Neutrophil (primary cell): ENCODE measurements around the gene NCOA6.
A peak's percentile ranks its signal among the peaks of the same experiment; 100 is the strongest.

Source experiments
- H3K27ac ChIP-seq: fragments of 200-600 bp; sonication (generic); 2 replicates; pipeline ENCODE4 v1.5.1; 2016; ENCODE audit warnings: mild to moderate bottlenecking, moderate library complexity
- H3K27me3 ChIP-seq: fragments of 200-600 bp; sonication (generic); 2 replicates; pipeline ENCODE4 v1.6.0; 2016; ENCODE audit warnings: mild to moderate bottlenecking
- H3K36me3 ChIP-seq: fragments of 200-600 bp; sonication (generic); 2 replicates; pipeline ENCODE4 v1.5.1; 2017
- H3K4me1 ChIP-seq, 2 experiments: fragments of 200-600 bp in 1 of 2; sonication (generic) in 1 of 2; 1 replicate in 1 of 2; 2 replicates in 1 of 2; pipeline versions ENCODE4 v1.5.1 to v1.6.1; 2013 to 2016; ENCODE audit warnings: low read depth in 1 of 2, low read length in 1 of 2, mild to moderate bottlenecking in 1 of 2, moderate library complexity in 1 of 2; ENCODE audit not compliant: control insufficient read depth in 1 of 2, insufficient read depth in 1 of 2
- H3K4me3 ChIP-seq, 2 experiments: fragments of 200-600 bp in 1 of 2; sonication (generic) in 1 of 2; 1 replicate in 1 of 2; 2 replicates in 1 of 2; pipeline ENCODE4 v1.5.1; 2013 to 2016; ENCODE audit warnings: low read depth in 1 of 2, low read length in 1 of 2, mild to moderate bottlenecking in 1 of 2, moderate library complexity in 1 of 2
- H3K9me3 ChIP-seq: fragments of 200-600 bp; sonication (generic); 2 replicates; pipeline ENCODE4 v1.5.1; 2016
- CTCF ChIP-seq: fragments of 200-600 bp; sonication (generic); IDR thresholded peaks from 2 replicates; pipeline ENCODE4 v1.5.1; 2016; ENCODE audit warnings: antibody characterized with exemption

Gene NCOA6

GRCh38 chr20:34798328-34798727 is 27.1 kb downstream of the NCOA6 start:
- no peaks in the 10 kb centered on the region for H3K36me3 ChIP-seq
- TF ChIP-seq CTCF: no peak
- H3K9me3 ChIP-seq: no peaks in the 10 kb centered on the region
- H3K4me3 ChIP-seq: no peak overlapping the region
- H3K4me1 ChIP-seq: peaks cover 23% of the 10 kb centered on the region in 2 experiments
- no peak overlapping the region for H3K27ac ChIP-seq
- no peaks in the 10 kb centered on the region for H3K27me3 ChIP-seq

- Histone ChIP-seq H3K9me3 (no peaks in the 10 kb centered on the region), H3K4me3 (no peak overlapping the region), H3K27me3 (no peaks in the 10 kb centered on the region), H3K4me1 (peaks cover 25 to 33% of the 10 kb centered on the region in 2 experiments), H3K36me3 (no peaks in the 10 kb centered on the region), H3K27ac (no peak overlapping the region)
- no peak for TF ChIP-seq CTCF
These were observed 28.1 kb downstream of the NCOA6 start for GRCh38 chr20:34797012-34797995.

- TF ChIP-seq CTCF: no peak
- Histone ChIP-seq H3K27ac (no peak overlapping the region), H3K4me3 (no peak overlapping the region), H3K4me1 (peaks cover 40 to 48% of the 10 kb centered on the region in 2 experiments), H3K9me3 (no peaks in the 10 kb centered on the region), H3K36me3 (peaks cover 17% of the 10 kb centered on the region), H3K27me3 (no peaks in the 10 kb centered on the region)
These were observed 31.4 kb downstream of the NCOA6 start for GRCh38 chr20:34794006-34794585.

- Histone ChIP-seq H3K27ac (no peak overlapping the region), H3K36me3 (peaks cover 30% of the 10 kb centered on the region), H3K4me1 (peaks cover 40 to 48% of the 10 kb centered on the region in 2 experiments), H3K27me3 (no peaks in the 10 kb centered on the region), H3K9me3 (no peaks in the 10 kb centered on the region), H3K4me3 (no peak overlapping the region)
- TF ChIP-seq CTCF: no peak
These were observed 32.6 kb downstream of the NCOA6 start for GRCh38 chr20:34792687-34793363.

- Histone ChIP-seq H3K9me3 (no peaks in the 10 kb centered on the region), H3K27ac (peak overlapping the region; percentile 59), H3K27me3 (no peaks in the 10 kb centered on the region), H3K36me3 (peaks cover 31% of the 10 kb centered on the region), H3K4me3 (no peak overlapping the region), H3K4me1 (peaks cover 40 to 48% of the 10 kb centered on the region in 2 experiments)
- TF ChIP-seq CTCF: no peak
These were observed 34.0 kb downstream of the NCOA6 start for GRCh38 chr20:34791289-34792020.
